GM19324 (cell line): Measurements from ENCODE around the gene RPL22.

Source experiments
- ATAC-seq: cut with Tn5 transposase; IDR thresholded peaks from one replicate; pipeline ENCODE4 v1.9.1; 2021; ENCODE audit warnings: mild to moderate bottlenecking, moderate library complexity; ENCODE audit not compliant: unreplicated experiment, low FRiP score

RPL22 gene

GRCh38 chr1:6177681-6178380 is 21.6 kb downstream of the RPL22 start:
- no peak for ATAC-seq

GRCh38 chr1:6176779-6177178 is 22.6 kb downstream of the RPL22 start:
- ATAC-seq = no peak

GRCh38 chr1:6175411-6175828 is 24.0 kb downstream of the RPL22 start:
- no peak for ATAC-seq

GRCh38 chr1:6174621-6175410 is 24.6 kb downstream of the RPL22 start:
- ATAC-seq = no peak

GRCh38 chr1:6172549-6172948 is 26.8 kb downstream of the RPL22 start:
- ATAC-seq = no peak

- ATAC-seq = no peak
Observed at GRCh38 chr1:6171548-6172124, 27.8 kb downstream of the RPL22 start.

- ATAC-seq = no peak
Observed at GRCh38 chr1:6170742-6171201, 28.6 kb downstream of the RPL22 start.

GRCh38 chr1:6170116-6170741 is 29.2 kb downstream of the RPL22 start:
- no peak for ATAC-seq

GRCh38 chr1:6168947-6169586 is 30.3 kb downstream of the RPL22 start:
- no peak for ATAC-seq

GRCh38 chr1:6167391-6168303 is 31.7 kb downstream of the RPL22 start:
- ATAC-seq = no peak

GRCh38 chr1:6166655-6167390 is 32.6 kb downstream of the RPL22 start:
- ATAC-seq = no peak

- no peak for ATAC-seq
Observed at GRCh38 chr1:6166221-6166620, 33.2 kb downstream of the RPL22 start.

GRCh38 chr1:6165441-6165985 is 33.9 kb downstream of the RPL22 start:
- ATAC-seq = no peak

- ATAC-seq = no peak
Observed at GRCh38 chr1:6165027-6165426, 34.4 kb downstream of the RPL22 start.

- ATAC-seq = no peak
Observed at GRCh38 chr1:6163973-6164617, 35.3 kb downstream of the RPL22 start.

GRCh38 chr1:6163191-6163972 is 36.0 kb downstream of the RPL22 start:
- no peak for ATAC-seq

GRCh38 chr1:6162773-6163172 is 36.6 kb downstream of the RPL22 start:
- ATAC-seq = no peak
